ENCODE results near the gene SLC47A1. TPM values are rescaled to one million over a fixed set of nuclear protein-coding genes. Genes with fewer than 3 reads are reported as not detected.
A peak's percentile ranks its signal among the peaks of the same experiment; 100 is the strongest.

SLC47A1 gene
- total and polyA plus RNA-seq, 12 donors: 0.62 to 20.3 (median 6.7) TPM

GRCh38 chr17:19544366-19544765 lies 10.7 kb downstream of the SLC47A1 start:
- no peak for TF ChIP-seq CTCF (IDR thresholded peaks at IDR 0.05)
- ATAC-seq (no peak), DNase-seq (no peak)
- WGBS, 2 donors: 94 to 97% methylated on average over 8 of the region's 8 CpGs
- intact Hi-C loops (cut with DNase I): loop anchor here in 1 of 10 donors (10.0 kb wide), 1 partner anchor 60 kb away; no protein-coding TSS in a partner anchor
- peaks cover 0 to 32% (median 3%) of the 10 kb centered on the region in 9 donors for H3K4me1 ChIP-seq
- H3K36me3 ChIP-seq: no peaks in the 10 kb centered on the region
- H3K4me3 ChIP-seq: no peak overlapping the region
- H3K27me3 ChIP-seq: no peaks in the 10 kb centered on the region
- peak overlapping the region in 1 of 10 donors; percentile 27 for H3K27ac ChIP-seq
- no peaks in the 10 kb centered on the region for H3K9me3 ChIP-seq

GRCh38 chr17:19546289-19547065 lies 12.8 kb downstream of the SLC47A1 start:
- no peaks in the 10 kb centered on the region for H3K9me3 ChIP-seq
- H3K27ac ChIP-seq: peak overlapping the region in 2 of 10 donors; percentile 13 to 28
- WGBS, 2 donors: 30 to 32% methylated on average over 6 of the region's 6 CpGs
- intact Hi-C loops (cut with DNase I): loop anchor here in 1 of 10 donors (10.0 kb wide), 1 partner anchor 62 kb away; no protein-coding TSS in a partner anchor
- peaks cover 0 to 32% (median 3%) of the 10 kb centered on the region in 9 donors for H3K4me1 ChIP-seq
- peaks cover 0 to 4% (median 0%) of the 10 kb centered on the region in 7 donors for H3K27me3 ChIP-seq
- TF ChIP-seq CTCF (IDR thresholded peaks at IDR 0.05): peak in 7 of 9 donors; percentile 14 to 50 (median 34)
- no peak overlapping the region for H3K4me3 ChIP-seq
- peak in 7 of 8 donors; percentile 44 to 83 (median 73) for ATAC-seq
- no peaks in the 10 kb centered on the region for H3K36me3 ChIP-seq
- peak; percentile 33 to 41 for DNase-seq

GRCh38 chr17:19549746-19550623 lies 16.3 kb downstream of the SLC47A1 start:
- Histone ChIP-seq H3K4me1 (peaks cover 0 to 25% (median 3%) of the 10 kb centered on the region in 9 donors), H3K4me3 (no peak overlapping the region), H3K27ac (no peak overlapping the region), H3K36me3 (no peaks in the 10 kb centered on the region), H3K27me3 (peaks cover 0 to 4% (median 0%) of the 10 kb centered on the region in 7 donors), H3K9me3 (no peaks in the 10 kb centered on the region)
- intact Hi-C loops (cut with DNase I): loop anchor here in 2 of 10 donors (10.0 kb wide), 2 partner anchors 55 to 65 kb away; no protein-coding TSS in a partner anchor
- WGBS, 2 donors: 88 to 89% methylated on average over 7 of the region's 7 CpGs
- no peak for ATAC-seq
- TF ChIP-seq CTCF (IDR thresholded peaks at IDR 0.05): no peak
- no peak for DNase-seq

- DNase-seq (no peak), ATAC-seq (no peak)
- H3K36me3 ChIP-seq: no peaks in the 10 kb centered on the region
- peaks cover 0 to 15% (median 3%) of the 10 kb centered on the region in 9 donors for H3K4me1 ChIP-seq
- peaks cover 0 to 4% (median 0%) of the 10 kb centered on the region in 7 donors for H3K27me3 ChIP-seq
- no peak overlapping the region for H3K27ac ChIP-seq
- no peak overlapping the region for H3K4me3 ChIP-seq
- TF ChIP-seq CTCF (IDR thresholded peaks at IDR 0.05): no peak
- WGBS, 2 donors: 84 to 85% methylated on average over 5 of the region's 5 CpGs
- intact Hi-C loops (cut with DNase I): loop anchor here in 1 of 10 donors (10.0 kb wide), 1 partner anchor 56 kb away; no protein-coding TSS in a partner anchor
- H3K9me3 ChIP-seq: no peaks in the 10 kb centered on the region
Observed at GRCh38 chr17:19551165-19551564, 17.5 kb downstream of the SLC47A1 start.
